ENCODE measurements around the gene FBXW4.

Gene FBXW4

DNA sequence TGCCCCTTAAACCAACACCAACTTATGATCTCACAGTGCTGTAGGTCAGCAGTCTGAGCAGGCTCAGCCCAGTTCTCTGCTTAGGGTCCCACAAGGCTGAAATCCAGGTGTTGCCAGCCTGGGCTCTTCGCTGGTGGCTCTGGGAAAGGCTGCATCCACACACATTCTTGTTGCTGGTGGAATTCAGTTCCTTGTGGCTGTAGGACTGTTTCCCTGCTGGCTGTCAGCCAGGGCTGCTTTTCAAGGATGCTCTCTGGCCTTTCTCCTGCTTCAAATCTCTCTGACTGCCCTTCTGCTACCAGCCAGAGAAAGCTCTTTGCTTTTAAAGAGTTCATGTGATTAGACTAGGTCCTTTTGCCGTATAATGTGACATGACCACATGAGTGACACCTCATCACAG, 122.2 kb downstream of the FBXW4 start:
- TF ChIP-seq, protein P1, sequence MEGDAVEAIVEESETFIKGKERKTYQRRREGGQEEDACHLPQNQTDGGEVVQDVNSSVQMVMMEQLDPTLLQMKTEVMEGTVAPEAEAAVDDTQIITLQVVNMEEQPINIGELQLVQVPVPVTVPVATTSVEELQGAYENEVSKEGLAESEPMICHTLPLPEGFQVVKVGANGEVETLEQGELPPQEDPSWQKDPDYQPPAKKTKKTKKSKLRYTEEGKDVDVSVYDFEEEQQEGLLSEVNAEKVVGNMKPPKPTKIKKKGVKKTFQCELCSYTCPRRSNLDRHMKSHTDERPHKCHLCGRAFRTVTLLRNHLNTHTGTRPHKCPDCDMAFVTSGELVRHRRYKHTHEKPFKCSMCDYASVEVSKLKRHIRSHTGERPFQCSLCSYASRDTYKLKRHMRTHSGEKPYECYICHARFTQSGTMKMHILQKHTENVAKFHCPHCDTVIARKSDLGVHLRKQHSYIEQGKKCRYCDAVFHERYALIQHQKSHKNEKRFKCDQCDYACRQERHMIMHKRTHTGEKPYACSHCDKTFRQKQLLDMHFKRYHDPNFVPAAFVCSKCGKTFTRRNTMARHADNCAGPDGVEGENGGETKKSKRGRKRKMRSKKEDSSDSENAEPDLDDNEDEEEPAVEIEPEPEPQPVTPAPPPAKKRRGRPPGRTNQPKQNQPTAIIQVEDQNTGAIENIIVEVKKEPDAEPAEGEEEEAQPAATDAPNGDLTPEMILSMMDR (IDR thresholded peaks at IDR 0.05; ENCODE audit: borderline replicate concordance, control extremely low read depth, extremely low read depth, insufficient read depth, missing control alignments): no peak
- in situ Hi-C loops (cut with MboI; ENCODE audit: low sequenced_read_pairs, unreplicated experiment): loop anchor here (25.0 kb wide), 2 partner anchors 260 to 360 kb away; no protein-coding TSS in a partner anchor
- no peak for DNase-seq (ENCODE audit: low spot score)

DNA sequence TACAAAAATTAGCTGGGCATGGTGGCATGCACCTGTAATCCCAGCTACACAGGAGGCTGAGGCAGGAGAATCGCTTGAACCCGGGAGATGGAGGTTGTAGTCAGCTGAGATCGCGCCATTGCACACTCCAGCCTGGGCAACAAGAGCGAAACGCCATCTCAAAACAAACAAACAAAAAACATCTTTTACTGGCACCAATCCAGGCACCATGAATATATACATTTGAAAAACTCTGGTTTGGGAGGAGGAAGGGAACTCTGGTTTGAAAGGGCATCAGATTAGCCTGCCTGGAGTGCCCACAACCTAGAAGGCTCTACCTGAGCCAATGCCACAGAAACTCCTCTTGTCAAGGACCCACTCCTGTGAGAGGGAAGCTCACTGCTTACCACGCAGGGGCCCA, 122.8 kb downstream of the FBXW4 start:
- TF ChIP-seq, protein P1 (IDR thresholded peaks at IDR 0.05; ENCODE audit: borderline replicate concordance, control extremely low read depth, extremely low read depth, insufficient read depth, missing control alignments): no peak
- DNase-seq (ENCODE audit: low spot score): no peak
- in situ Hi-C loops (cut with MboI; ENCODE audit: low sequenced_read_pairs, unreplicated experiment): loop anchor here (25.0 kb wide), 2 partner anchors 260 to 360 kb away; no protein-coding TSS in a partner anchor

DNA sequence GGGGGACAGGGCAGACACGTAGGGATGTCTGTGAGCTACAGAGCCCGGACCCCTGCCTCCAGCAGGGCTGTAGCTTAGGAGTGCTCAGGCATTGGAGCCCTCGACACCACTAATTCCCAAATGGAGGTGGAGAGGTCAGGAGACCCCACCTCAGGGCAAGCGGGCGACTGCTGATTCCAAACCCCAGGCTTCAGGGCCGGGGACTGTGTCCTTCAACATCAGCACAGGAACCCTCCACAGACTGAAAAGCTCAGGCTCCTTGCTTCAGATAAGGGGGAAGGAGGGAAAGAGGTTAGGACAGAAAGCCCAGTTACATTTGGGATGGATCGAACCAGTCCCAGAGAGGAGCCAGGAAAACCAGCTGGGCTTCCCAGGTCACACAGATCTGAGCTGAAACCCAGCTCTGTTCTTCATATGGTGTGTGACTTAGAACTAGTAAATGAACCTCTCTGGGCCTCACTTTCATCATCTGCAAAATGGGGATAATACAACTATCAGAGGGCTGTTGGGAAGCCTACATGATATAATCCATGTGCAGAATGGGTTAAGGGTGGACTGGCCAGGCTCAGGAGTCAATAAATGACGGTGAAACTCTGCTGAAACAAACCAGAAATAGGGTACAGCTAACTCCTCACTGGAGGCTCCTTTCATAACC, 123.6 kb downstream of the FBXW4 start:
- in situ Hi-C loops (cut with MboI; ENCODE audit: low sequenced_read_pairs, unreplicated experiment): loop anchor here (25.0 kb wide), 2 partner anchors 259 to 359 kb away; no protein-coding TSS in a partner anchor
- TF ChIP-seq, protein P1 (IDR thresholded peaks at IDR 0.05; ENCODE audit: borderline replicate concordance, control extremely low read depth, extremely low read depth, insufficient read depth, missing control alignments): no peak
- no peak for DNase-seq (ENCODE audit: low spot score)

DNA sequence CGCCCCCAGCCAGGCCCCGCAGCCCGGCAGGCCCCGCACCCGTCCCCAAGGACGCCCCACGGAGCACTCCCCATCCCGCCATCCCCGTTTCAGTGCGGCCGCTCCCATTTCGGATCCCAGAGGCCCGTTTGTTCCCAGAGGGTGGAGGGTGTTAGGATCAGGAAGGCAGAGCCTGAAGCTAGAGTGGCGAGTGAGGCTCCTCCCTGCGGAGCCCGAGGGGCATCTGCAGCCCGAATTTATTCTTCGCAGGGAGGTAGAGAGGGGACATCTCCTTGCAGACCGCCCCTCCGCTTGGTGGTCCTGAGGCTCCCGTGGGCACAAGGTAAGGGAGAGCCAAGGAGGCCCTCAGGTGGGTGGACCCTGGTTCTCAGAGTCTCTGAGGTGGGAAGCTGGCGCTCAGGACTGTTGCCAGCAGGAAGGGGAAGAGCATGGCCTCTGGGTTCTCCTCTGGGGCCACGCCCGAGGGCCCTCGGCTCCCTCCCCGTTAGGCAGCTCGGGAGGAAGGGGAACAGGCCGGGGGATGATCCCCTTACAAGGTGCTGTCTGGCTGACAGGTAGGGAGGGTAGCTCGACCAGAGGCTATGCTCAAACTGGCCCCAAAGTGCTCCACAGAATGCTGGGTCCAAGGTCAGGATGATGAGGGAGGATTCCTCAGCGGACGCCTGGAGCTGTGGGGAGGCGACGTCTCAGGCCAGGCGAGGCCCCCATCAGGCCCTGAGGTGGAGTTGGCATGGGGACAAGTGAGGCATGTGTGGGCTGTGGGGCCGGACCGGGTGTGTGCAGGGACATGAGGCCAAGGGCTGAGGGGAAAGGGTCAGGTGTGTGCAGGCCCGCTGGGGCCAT, 124.3 kb downstream of the FBXW4 start:
- TF ChIP-seq, protein P1 (IDR thresholded peaks at IDR 0.05; ENCODE audit: borderline replicate concordance, control extremely low read depth, extremely low read depth, insufficient read depth, missing control alignments): no peak
- in situ Hi-C loops (cut with MboI; ENCODE audit: low sequenced_read_pairs, unreplicated experiment): loop anchor here (25.0 kb wide), 2 partner anchors 258 to 358 kb away; no protein-coding TSS in a partner anchor
- no peak for DNase-seq (ENCODE audit: low spot score)

DNA sequence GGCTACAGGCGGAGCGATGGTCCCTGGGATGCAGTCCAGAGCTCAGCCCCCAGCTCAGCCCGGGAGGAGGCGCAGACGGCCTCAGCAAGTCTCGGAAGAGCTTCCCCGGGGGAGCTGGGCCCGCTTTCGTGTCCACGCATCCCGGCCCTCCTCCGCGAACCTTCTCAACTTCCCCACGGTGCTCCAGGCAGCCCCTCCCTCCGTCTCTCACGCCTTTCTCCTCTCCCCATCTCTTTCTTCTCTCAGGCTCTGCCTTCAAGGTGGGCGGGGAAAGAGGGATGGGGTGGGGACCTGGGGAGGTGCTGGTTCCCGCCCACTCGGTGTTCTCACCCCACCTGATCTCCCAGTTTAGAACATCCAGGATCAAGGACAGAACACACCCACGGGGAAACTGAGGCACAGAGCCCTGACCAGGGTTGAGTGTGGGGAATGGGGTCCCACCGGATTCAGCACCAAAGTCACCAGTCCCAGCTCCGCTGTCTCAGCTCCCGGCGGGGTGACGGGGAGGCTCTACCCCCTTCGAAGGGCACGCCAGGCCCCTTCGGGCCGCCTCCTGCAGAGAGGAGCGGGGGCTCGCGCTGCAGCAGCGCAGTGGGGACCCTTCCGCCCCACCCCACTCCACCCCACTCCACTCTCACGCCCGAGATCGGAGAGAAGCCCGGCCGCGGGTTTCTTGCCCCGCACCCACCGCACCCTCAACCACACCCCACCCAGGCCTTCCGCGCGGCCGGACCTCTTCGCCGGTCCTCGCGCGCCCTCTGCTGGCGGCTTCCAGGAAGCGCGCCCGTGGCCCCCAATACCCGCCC, 125.1 kb downstream of the FBXW4 start:
- peak; percentile 94 for DNase-seq (ENCODE audit: low spot score)
- TF ChIP-seq, protein P1 (IDR thresholded peaks at IDR 0.05; ENCODE audit: borderline replicate concordance, control extremely low read depth, extremely low read depth, insufficient read depth, missing control alignments): peak; percentile 89
- in situ Hi-C loops (cut with MboI; ENCODE audit: low sequenced_read_pairs, unreplicated experiment): loop anchor here (25.0 kb wide), 2 partner anchors 258 to 358 kb away; no protein-coding TSS in a partner anchor

DNA sequence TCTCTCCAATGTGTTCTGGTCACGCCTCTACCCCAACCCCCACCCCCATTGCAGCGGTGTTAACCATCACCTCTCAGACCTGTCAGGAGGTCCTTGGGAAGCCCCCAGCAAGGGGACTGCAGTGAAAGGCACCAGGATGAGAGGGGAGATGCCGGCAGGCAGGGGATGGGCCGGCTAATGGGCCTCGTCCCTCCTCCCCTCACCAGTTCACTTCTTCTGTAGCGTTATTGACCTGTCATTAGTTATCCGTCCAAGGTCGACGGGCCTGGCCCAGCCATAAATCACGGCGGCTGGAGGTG, 125.7 kb downstream of the FBXW4 start:
- TF ChIP-seq, protein P1 (IDR thresholded peaks at IDR 0.05; ENCODE audit: borderline replicate concordance, control extremely low read depth, extremely low read depth, insufficient read depth, missing control alignments): no peak
- in situ Hi-C loops (cut with MboI; ENCODE audit: low sequenced_read_pairs, unreplicated experiment): loop anchor here (25.0 kb wide), 2 partner anchors 257 to 357 kb away; no protein-coding TSS in a partner anchor
- no peak for DNase-seq (ENCODE audit: low spot score)
